GM12872 (cell line): Measurements from ENCODE around the gene AHSA1.

Experiments used
- TF ChIP-seq, protein P1 (sequence below): IDR thresholded peaks from 3 replicates; pipeline ENCODE4 v1.5.1; 2011; ENCODE audit warnings: low read depth, mild to moderate bottlenecking, low read length, moderate library complexity; ENCODE audit not compliant: insufficient read depth

The AHSA1 gene

DNA sequence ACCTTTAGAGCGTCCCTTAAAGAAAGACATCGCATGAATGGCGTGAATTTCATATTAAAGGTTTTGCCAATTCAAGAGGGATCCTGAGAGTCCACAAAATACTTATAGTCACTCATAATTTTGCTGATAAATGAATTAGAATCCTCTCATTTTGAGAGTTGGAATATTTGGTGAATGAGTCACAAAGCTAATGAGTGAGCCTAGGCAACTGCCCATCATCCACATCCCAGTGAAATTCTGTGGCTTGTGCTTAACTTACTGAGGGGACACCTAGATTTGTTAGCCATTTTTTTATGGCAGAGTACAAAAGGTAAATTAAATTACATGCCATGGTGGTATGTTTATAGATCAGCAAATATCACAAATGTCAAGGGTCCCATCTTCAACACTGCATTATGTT is 21.9 kb upstream of the AHSA1 start:
- TF ChIP-seq, protein P1, sequence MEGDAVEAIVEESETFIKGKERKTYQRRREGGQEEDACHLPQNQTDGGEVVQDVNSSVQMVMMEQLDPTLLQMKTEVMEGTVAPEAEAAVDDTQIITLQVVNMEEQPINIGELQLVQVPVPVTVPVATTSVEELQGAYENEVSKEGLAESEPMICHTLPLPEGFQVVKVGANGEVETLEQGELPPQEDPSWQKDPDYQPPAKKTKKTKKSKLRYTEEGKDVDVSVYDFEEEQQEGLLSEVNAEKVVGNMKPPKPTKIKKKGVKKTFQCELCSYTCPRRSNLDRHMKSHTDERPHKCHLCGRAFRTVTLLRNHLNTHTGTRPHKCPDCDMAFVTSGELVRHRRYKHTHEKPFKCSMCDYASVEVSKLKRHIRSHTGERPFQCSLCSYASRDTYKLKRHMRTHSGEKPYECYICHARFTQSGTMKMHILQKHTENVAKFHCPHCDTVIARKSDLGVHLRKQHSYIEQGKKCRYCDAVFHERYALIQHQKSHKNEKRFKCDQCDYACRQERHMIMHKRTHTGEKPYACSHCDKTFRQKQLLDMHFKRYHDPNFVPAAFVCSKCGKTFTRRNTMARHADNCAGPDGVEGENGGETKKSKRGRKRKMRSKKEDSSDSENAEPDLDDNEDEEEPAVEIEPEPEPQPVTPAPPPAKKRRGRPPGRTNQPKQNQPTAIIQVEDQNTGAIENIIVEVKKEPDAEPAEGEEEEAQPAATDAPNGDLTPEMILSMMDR = no peak

DNA sequence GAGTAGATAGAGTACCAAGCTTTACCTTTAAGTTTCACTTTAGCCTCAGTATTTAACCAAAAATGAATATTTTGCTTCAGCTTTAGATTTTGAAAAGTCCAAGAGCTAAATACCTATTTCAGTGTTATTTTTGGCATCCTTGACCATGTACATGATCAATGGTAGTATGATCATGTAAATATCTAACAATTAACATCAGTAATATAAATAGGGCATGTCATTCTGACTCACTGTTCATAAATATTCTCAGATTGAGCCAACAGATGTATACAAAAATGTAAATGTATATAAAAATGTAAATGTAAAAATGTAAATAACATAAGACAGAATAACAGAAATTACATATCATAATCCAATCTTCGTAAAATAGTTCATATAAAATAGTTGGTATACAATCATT is 19.3 kb upstream of the AHSA1 start:
- TF ChIP-seq, protein P1 = no peak

DNA sequence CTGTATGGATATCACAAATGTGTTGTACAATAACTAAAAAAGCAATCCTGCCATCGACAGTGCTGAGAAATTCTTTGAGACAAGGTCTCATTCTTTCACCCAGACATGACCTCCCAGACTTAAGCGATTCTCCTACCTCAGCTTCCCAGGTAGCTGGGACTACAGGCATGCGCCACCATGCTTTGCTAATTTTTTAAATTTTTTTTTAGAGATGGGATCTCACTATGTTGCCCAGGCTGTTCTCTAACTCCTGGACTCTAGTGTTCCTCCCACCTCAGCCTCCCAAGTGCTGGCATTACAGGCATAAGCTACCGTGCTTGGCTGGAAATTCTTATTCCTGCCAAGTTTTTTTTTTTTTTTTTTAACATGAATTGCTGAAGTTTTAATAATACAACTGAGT is 18.0 kb upstream of the AHSA1 start:
- TF ChIP-seq, protein P1 = no peak

DNA sequence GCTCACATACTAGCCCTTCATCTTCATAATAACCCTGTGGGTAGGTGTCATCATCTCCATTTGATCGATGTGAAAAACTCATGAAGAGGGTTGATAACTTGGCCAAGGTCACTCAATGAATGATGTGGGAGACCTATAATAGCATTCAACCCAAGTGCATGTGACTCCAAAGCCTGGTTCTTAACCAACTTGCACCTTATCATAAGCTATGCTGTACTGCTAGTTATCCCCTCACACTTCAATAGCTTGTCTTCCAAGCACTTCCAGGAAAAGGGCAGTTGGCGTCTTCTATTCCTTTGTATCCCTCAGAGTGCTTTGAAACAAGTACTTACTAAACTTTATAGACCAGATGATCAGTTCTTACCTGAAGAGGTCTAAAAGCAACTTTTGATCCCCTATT is 15.7 kb upstream of the AHSA1 start:
- TF ChIP-seq, protein P1 = no peak

DNA sequence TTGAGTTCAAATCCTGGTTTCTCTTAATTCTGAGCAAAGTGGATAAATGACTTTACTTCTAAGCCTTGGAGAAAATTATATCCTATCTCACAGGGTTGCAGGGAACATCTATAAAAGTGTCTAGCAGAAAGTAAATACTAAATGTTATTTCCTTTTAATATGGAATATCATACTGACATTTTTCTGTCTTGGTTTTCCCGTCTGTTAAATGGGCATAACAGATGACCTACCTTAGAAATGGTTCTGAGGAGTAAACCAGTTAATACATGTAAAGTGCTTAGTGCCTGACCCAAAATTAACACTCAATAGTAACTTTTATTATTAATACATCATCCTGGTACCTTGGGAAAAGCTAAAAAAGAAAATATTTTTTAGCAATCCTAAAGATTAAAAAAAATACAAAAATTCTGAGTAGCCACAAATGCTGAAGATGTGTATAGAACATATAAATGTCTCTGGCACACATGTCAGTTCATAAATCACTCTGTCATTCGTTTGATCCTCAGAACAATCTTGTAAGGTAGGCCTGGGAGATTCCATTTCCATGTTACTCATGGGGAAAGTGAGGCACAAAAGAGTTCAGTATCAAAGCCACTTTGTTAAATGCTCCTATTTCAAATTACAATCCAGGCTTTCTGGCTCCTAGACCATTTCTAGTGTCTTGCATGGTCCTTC is 1.8 kb upstream of the AHSA1 start:
- TF ChIP-seq, protein P1 = no peak

DNA sequence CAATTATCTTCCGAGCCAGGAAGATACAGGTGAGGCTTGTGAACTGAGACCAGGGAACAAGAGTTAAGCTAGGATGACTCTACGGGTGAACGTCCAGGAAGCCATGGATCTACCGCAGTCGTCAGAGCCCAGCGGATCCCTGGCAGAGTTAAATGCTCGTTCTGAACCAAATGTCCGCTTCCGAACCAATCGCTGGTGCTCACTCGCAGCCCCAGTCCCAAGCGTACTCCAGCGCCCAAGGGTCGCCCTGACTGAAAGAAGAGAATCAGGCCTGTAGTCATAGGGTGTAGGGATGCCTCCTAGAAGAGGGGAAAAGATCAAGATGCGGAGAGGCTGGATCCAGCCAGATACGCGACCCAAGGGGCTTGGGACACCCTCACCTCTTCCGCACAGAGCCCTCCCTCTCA is 775 bp upstream of the AHSA1 start:
- TF ChIP-seq, protein P1 = no peak

DNA sequence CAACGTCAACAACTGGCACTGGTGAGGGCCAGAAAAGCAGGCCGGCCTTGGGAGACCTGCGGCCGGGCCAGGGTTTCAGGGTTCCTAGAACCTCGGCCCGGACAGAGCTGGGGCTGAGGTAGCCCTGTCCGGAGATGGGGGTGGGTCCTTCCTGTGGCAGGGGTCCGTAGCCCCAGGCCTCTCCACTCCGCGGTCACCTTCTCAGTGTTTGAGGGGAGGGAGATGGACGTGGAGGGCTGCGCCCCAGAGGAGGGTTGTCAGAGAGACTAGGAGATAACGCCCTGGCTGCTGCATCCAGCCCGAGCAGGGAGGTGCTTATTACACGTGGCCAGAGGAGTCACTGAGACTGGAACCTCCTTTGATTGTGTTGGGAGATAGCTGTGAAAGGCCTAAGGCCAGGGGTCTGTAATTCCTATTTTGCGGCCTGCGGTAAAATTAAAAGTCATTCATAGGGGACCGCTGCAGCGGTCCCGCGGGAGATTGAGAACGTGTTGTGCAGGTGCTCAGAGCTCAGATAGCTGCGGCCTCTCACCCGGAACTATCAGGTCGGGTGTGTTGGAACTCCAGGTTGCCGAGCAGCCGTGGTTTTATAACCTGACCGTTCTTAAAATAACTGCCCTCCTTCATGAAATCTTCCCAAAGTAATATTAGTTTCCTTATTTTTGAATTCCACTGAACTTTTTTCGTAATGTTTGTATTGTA is 507 bp downstream of the AHSA1 start:
- TF ChIP-seq, protein P1 = no peak
